ENCODE results near the gene SLC66A3. TPM values are rescaled to one million over a fixed set of nuclear protein-coding genes. Genes with fewer than 3 reads are reported as not detected.

SLC66A3 gene
- total and polyA plus RNA-seq, 4 donors, result 15.1 to 47.5 (median 29.6) TPM

GRCh38 chr2:11123001-11123809 is 32.1 kb upstream of the SLC66A3 start:
- intact Hi-C loops (cut with DNase I), result loop anchor here in 1 of 2 donors (5.0 kb wide), 1 partner anchor 291 kb away; no protein-coding TSS in a partner anchor
- no peak for ATAC-seq (ENCODE audit: low FRiP score)

GRCh38 chr2:11123856-11124759 is 31.2 kb upstream of the SLC66A3 start:
- DNase-seq (peak in 1 of 2 donors; percentile 66), ATAC-seq (ENCODE audit: low FRiP score) (no peak)
- Histone ChIP-seq H3K27ac (ENCODE audit: low read depth in 1 of 2, low read length in 2 of 2) (no peak overlapping the region), H3K9me3 (ENCODE audit: control insufficient read depth, low read length) (no peaks in the 10 kb centered on the region), H3K4me1 (ENCODE audit: control insufficient read depth in 1 of 2, insufficient read depth in 2 of 2, low read length in 2 of 2) (no peaks in the 10 kb centered on the region), H3K27me3 (ENCODE audit: control insufficient read depth in 1 of 2, insufficient read depth in 2 of 2, low read length in 1 of 2) (no peaks in the 10 kb centered on the region), H3K36me3 (ENCODE audit: control insufficient read depth in 1 of 2, insufficient read depth in 2 of 2, low read length in 1 of 2) (no peaks in the 10 kb centered on the region), H3K4me3 (ENCODE audit: low read length in 2 of 2) (no peak overlapping the region)
- intact Hi-C loops (cut with DNase I), result loop anchor here in 1 of 2 donors (5.0 kb wide), 1 partner anchor 292 kb away; no protein-coding TSS in a partner anchor
- 59 to 61% methylated on average over 41 of the region's 41 CpGs for WGBS, 2 donors

More at GRCh38 chr2:11123001-11123809, 32.1 kb upstream of the SLC66A3 start:
- no peak for DNase-seq
- no peaks in the 10 kb centered on the region for H3K4me1 ChIP-seq (ENCODE audit: control insufficient read depth in 1 of 2, insufficient read depth in 2 of 2, low read length in 2 of 2)
- no peaks in the 10 kb centered on the region for H3K27me3 ChIP-seq (ENCODE audit: control insufficient read depth in 1 of 2, insufficient read depth in 2 of 2, low read length in 1 of 2)
- no peaks in the 10 kb centered on the region for H3K9me3 ChIP-seq (ENCODE audit: control insufficient read depth, low read length)
- H3K4me3 ChIP-seq (ENCODE audit: low read length in 2 of 2), result no peak overlapping the region
- no peaks in the 10 kb centered on the region for H3K36me3 ChIP-seq (ENCODE audit: control insufficient read depth in 1 of 2, insufficient read depth in 2 of 2, low read length in 1 of 2)
- 85 to 87% methylated on average over 12 of the region's 12 CpGs for WGBS, 2 donors
- H3K27ac ChIP-seq (ENCODE audit: low read depth in 1 of 2, low read length in 2 of 2), result no peak overlapping the region

GRCh38 chr2:11124760-11125068 is 30.6 kb upstream of the SLC66A3 start:
- Histone ChIP-seq H3K4me1 (ENCODE audit: control insufficient read depth in 1 of 2, insufficient read depth in 2 of 2, low read length in 2 of 2) (no peaks in the 10 kb centered on the region), H3K9me3 (ENCODE audit: control insufficient read depth, low read length) (no peaks in the 10 kb centered on the region), H3K27ac (ENCODE audit: low read depth in 1 of 2, low read length in 2 of 2) (no peak overlapping the region), H3K36me3 (ENCODE audit: control insufficient read depth in 1 of 2, insufficient read depth in 2 of 2, low read length in 1 of 2) (no peaks in the 10 kb centered on the region), H3K4me3 (ENCODE audit: low read length in 2 of 2) (no peak overlapping the region), H3K27me3 (ENCODE audit: control insufficient read depth in 1 of 2, insufficient read depth in 2 of 2, low read length in 1 of 2) (no peaks in the 10 kb centered on the region)
- intact Hi-C loops (cut with DNase I), result loop anchor here in 1 of 2 donors (5.0 kb wide), 1 partner anchor 292 kb away; no protein-coding TSS in a partner anchor
- 63 to 66% methylated on average over 3 of the region's 3 CpGs for WGBS, 2 donors
- DNase-seq (no peak), ATAC-seq (ENCODE audit: low FRiP score) (no peak)

GRCh38 chr2:11127761-11128160 is 27.5 kb upstream of the SLC66A3 start:
- Histone ChIP-seq H3K4me1 (ENCODE audit: control insufficient read depth in 1 of 2, insufficient read depth in 2 of 2, low read length in 2 of 2) (no peaks in the 10 kb centered on the region), H3K27ac (ENCODE audit: low read depth in 1 of 2, low read length in 2 of 2) (no peak overlapping the region), H3K27me3 (ENCODE audit: control insufficient read depth in 1 of 2, insufficient read depth in 2 of 2, low read length in 1 of 2) (no peaks in the 10 kb centered on the region), H3K36me3 (ENCODE audit: control insufficient read depth in 1 of 2, insufficient read depth in 2 of 2, low read length in 1 of 2) (no peaks in the 10 kb centered on the region), H3K4me3 (ENCODE audit: low read length in 2 of 2) (no peak overlapping the region), H3K9me3 (ENCODE audit: control insufficient read depth, low read length) (no peaks in the 10 kb centered on the region)
- DNase-seq (peak in 1 of 2 donors; percentile 39), ATAC-seq (ENCODE audit: low FRiP score) (no peak)
- intact Hi-C loops (cut with DNase I), result loop anchor here in 1 of 2 donors (2.0 kb wide), 1 partner anchor 35 kb away; no protein-coding TSS in a partner anchor
- 64 to 67% methylated on average over 5 of the region's 5 CpGs for WGBS, 2 donors

GRCh38 chr2:11128243-11128951 is 26.9 kb upstream of the SLC66A3 start:
- Histone ChIP-seq H3K4me3 (ENCODE audit: low read length in 2 of 2) (no peak overlapping the region), H3K27me3 (ENCODE audit: control insufficient read depth in 1 of 2, insufficient read depth in 2 of 2, low read length in 1 of 2) (no peaks in the 10 kb centered on the region), H3K9me3 (ENCODE audit: control insufficient read depth, low read length) (no peaks in the 10 kb centered on the region), H3K4me1 (ENCODE audit: control insufficient read depth in 1 of 2, insufficient read depth in 2 of 2, low read length in 2 of 2) (no peaks in the 10 kb centered on the region), H3K27ac (ENCODE audit: low read depth in 1 of 2, low read length in 2 of 2) (no peak overlapping the region), H3K36me3 (ENCODE audit: control insufficient read depth in 1 of 2, insufficient read depth in 2 of 2, low read length in 1 of 2) (no peaks in the 10 kb centered on the region)
- DNase-seq (peak in 1 of 2 donors; percentile 45), ATAC-seq (ENCODE audit: low FRiP score) (no peak)
- WGBS, 2 donors, result 45 to 51% methylated on average over 11 of the region's 11 CpGs
- intact Hi-C loops (cut with DNase I), result loop anchor here in 1 of 2 donors (2.0 kb wide), 1 partner anchor 36 kb away; no protein-coding TSS in a partner anchor

GRCh38 chr2:11129598-11130449 is 25.4 kb upstream of the SLC66A3 start:
- DNase-seq (peak; percentile 62 to 79), ATAC-seq (ENCODE audit: low FRiP score) (no peak)
- Histone ChIP-seq H3K9me3 (ENCODE audit: control insufficient read depth, low read length) (no peaks in the 10 kb centered on the region), H3K27me3 (ENCODE audit: control insufficient read depth in 1 of 2, insufficient read depth in 2 of 2, low read length in 1 of 2) (no peaks in the 10 kb centered on the region), H3K36me3 (ENCODE audit: control insufficient read depth in 1 of 2, insufficient read depth in 2 of 2, low read length in 1 of 2) (no peaks in the 10 kb centered on the region), H3K4me1 (ENCODE audit: control insufficient read depth in 1 of 2, insufficient read depth in 2 of 2, low read length in 2 of 2) (no peaks in the 10 kb centered on the region), H3K4me3 (ENCODE audit: low read length in 2 of 2) (peak overlapping the region in 1 of 2 donors; percentile 41), H3K27ac (ENCODE audit: low read depth in 1 of 2, low read length in 2 of 2) (no peak overlapping the region)
- WGBS, 2 donors, result 12 to 13% methylated on average over 46 of the region's 46 CpGs
- intact Hi-C loops (cut with DNase I), result loop anchor here (2.0 to 10.0 kb wide), 6 partner anchors 37 to 452 kb away; no protein-coding TSS in a partner anchor

- Histone ChIP-seq H3K36me3 (ENCODE audit: control insufficient read depth in 1 of 2, insufficient read depth in 2 of 2, low read length in 1 of 2) (no peaks in the 10 kb centered on the region), H3K4me1 (ENCODE audit: control insufficient read depth in 1 of 2, insufficient read depth in 2 of 2, low read length in 2 of 2) (no peaks in the 10 kb centered on the region), H3K27me3 (ENCODE audit: control insufficient read depth in 1 of 2, insufficient read depth in 2 of 2, low read length in 1 of 2) (no peaks in the 10 kb centered on the region), H3K9me3 (ENCODE audit: control insufficient read depth, low read length) (no peaks in the 10 kb centered on the region), H3K27ac (ENCODE audit: low read depth in 1 of 2, low read length in 2 of 2) (no peak overlapping the region), H3K4me3 (ENCODE audit: low read length in 2 of 2) (no peak overlapping the region)
- DNase-seq (peak in 1 of 2 donors; percentile 63), ATAC-seq (ENCODE audit: low FRiP score) (no peak)
- WGBS, 2 donors, result 68 to 74% methylated on average over 20 of the region's 20 CpGs
- intact Hi-C loops (cut with DNase I), result loop anchor here (5.0 to 10.0 kb wide), 5 partner anchors 53 to 451 kb away; no protein-coding TSS in a partner anchor
Measured at GRCh38 chr2:11131166-11131920, 23.9 kb upstream of the SLC66A3 start.

Measured in aorta (tissue), 5 donors.